Measurements from ENCODE around the gene ARID1B. TPM values are rescaled to one million over a fixed set of nuclear protein-coding genes. Genes with fewer than 3 reads are reported as not detected.

ARID1B gene
- total RNA-seq, 1 experiment from 2014 or later = 24.2 TPM

GRCh38 chr6:157075549-157076450 is 298.6 kb downstream of the ARID1B start:
- H3K4me1 ChIP-seq (ENCODE audit: insufficient read depth, low read length) = peaks cover 11% of the 10 kb centered on the region; the same call in 1 of the 2 replicates
- no peak overlapping the region for H3K27ac ChIP-seq (ENCODE audit: low read length)
- CTCF ChIA-PET = no interaction called here

GRCh38 chr6:157076451-157076822 is 299.3 kb downstream of the ARID1B start:
- POLR2A ChIA-PET (ENCODE audit: unreplicated experiment) = no interaction called here
- Histone ChIP-seq H3K4me1 (ENCODE audit: insufficient read depth, low read length) (peaks cover 11% of the 10 kb centered on the region; the same call in 1 of the 2 replicates), H3K79me2 (ENCODE audit: low read length) (no peaks in the 10 kb centered on the region), H3K9me3 (ENCODE audit: low read length) (no peaks in the 10 kb centered on the region), H3K27me3 (ENCODE audit: low read length) (no peaks in the 10 kb centered on the region), H2AFZ (ENCODE audit: low read length) (no peak overlapping the region), H3K27ac (ENCODE audit: low read length) (no peak overlapping the region), H3F3A (ENCODE audit: low read length, unreplicated experiment) (no peaks in the 10 kb centered on the region), H4K20me1 (ENCODE audit: low read length) (no peaks in the 10 kb centered on the region), H3K36me3 (ENCODE audit: low read depth, low read length) (no peaks in the 10 kb centered on the region), H3K9me2 (replicated peaks; ENCODE audit: low read length) (no peaks in the 10 kb centered on the region), H3K9ac (ENCODE audit: low read length) (no peak overlapping the region), H3K4me3 (ENCODE audit: low read length) (no peak overlapping the region), H3K4me2 (ENCODE audit: low read length) (no peak overlapping the region)
- no peak for ATAC-seq
- CTCF ChIA-PET = no interaction called here
- BruUV-seq (replicated peaks) = no TSS peak
- intact Hi-C loops (cut with micrococcal nuclease) = no loop called here
- no peak for TF ChIP-seq EZH2phosphoT487 (IDR thresholded peaks at IDR 0.05; ENCODE audit: borderline replicate concordance, low read length)
- TF ChIP-seq CTCF (conservative IDR thresholded peaks at IDR 0.05; ENCODE audit: low read depth, low read length) = no peak
- TF ChIP-seq EZH2 (IDR thresholded peaks at IDR 0.05; ENCODE audit: low read length, unreplicated experiment) = no peak
- no peak for DNase-seq

More at GRCh38 chr6:157075549-157076450, 298.6 kb downstream of the ARID1B start:
- peak; percentile 45 for DNase-seq
- no peak for TF ChIP-seq EZH2phosphoT487 (IDR thresholded peaks at IDR 0.05; ENCODE audit: borderline replicate concordance, low read length)
- TF ChIP-seq EZH2 (IDR thresholded peaks at IDR 0.05; ENCODE audit: low read length, unreplicated experiment) = no peak
- TF ChIP-seq CTCF (conservative IDR thresholded peaks at IDR 0.05; ENCODE audit: low read depth, low read length) = no peak
- H3K79me2 ChIP-seq (ENCODE audit: low read length) = no peaks in the 10 kb centered on the region
- intact Hi-C loops (cut with micrococcal nuclease) = no loop called here
- POLR2A ChIA-PET (ENCODE audit: unreplicated experiment) = no interaction called here
- H4K20me1 ChIP-seq (ENCODE audit: low read length) = no peaks in the 10 kb centered on the region
- no peak overlapping the region for H3K4me3 ChIP-seq (ENCODE audit: low read length)
- BruUV-seq (replicated peaks) = no TSS peak
- H3K9me3 ChIP-seq (ENCODE audit: low read length) = no peaks in the 10 kb centered on the region
- no peaks in the 10 kb centered on the region for H3K9me2 ChIP-seq (replicated peaks; ENCODE audit: low read length)
- no peak overlapping the region for H3K9ac ChIP-seq (ENCODE audit: low read length)
- H2AFZ ChIP-seq (ENCODE audit: low read length) = no peak overlapping the region
- ATAC-seq = peak; percentile 37; the same call in 1 of the 2 replicates
- no peaks in the 10 kb centered on the region for H3K27me3 ChIP-seq (ENCODE audit: low read length)
- H3F3A ChIP-seq (ENCODE audit: low read length, unreplicated experiment) = no peaks in the 10 kb centered on the region
- H3K36me3 ChIP-seq (ENCODE audit: low read depth, low read length) = no peaks in the 10 kb centered on the region
- no peak overlapping the region for H3K4me2 ChIP-seq (ENCODE audit: low read length)

GRCh38 chr6:157077251-157077650 is 300.1 kb downstream of the ARID1B start:
- no peak for DNase-seq
- Histone ChIP-seq H3K9ac (ENCODE audit: low read length) (no peak overlapping the region), H3K9me3 (ENCODE audit: low read length) (no peaks in the 10 kb centered on the region), H4K20me1 (ENCODE audit: low read length) (no peaks in the 10 kb centered on the region), H3K27ac (ENCODE audit: low read length) (no peak overlapping the region), H3K9me2 (replicated peaks; ENCODE audit: low read length) (no peaks in the 10 kb centered on the region), H3K4me3 (ENCODE audit: low read length) (no peak overlapping the region), H3K4me2 (ENCODE audit: low read length) (no peak overlapping the region), H2AFZ (ENCODE audit: low read length) (no peak overlapping the region), H3K4me1 (ENCODE audit: insufficient read depth, low read length) (peaks cover 11% of the 10 kb centered on the region; the same call in 1 of the 2 replicates), H3F3A (ENCODE audit: low read length, unreplicated experiment) (no peaks in the 10 kb centered on the region), H3K27me3 (ENCODE audit: low read length) (no peaks in the 10 kb centered on the region), H3K79me2 (ENCODE audit: low read length) (no peaks in the 10 kb centered on the region), H3K36me3 (ENCODE audit: low read depth, low read length) (no peaks in the 10 kb centered on the region)
- CTCF ChIA-PET = no interaction called here
- intact Hi-C loops (cut with micrococcal nuclease) = no loop called here
- POLR2A ChIA-PET (ENCODE audit: unreplicated experiment) = no interaction called here
- BruUV-seq (replicated peaks) = no TSS peak
- ATAC-seq = no peak
- no peak for TF ChIP-seq EZH2phosphoT487 (IDR thresholded peaks at IDR 0.05; ENCODE audit: borderline replicate concordance, low read length)
- no peak for TF ChIP-seq EZH2 (IDR thresholded peaks at IDR 0.05; ENCODE audit: low read length, unreplicated experiment)
- TF ChIP-seq CTCF (conservative IDR thresholded peaks at IDR 0.05; ENCODE audit: low read depth, low read length) = no peak
